CD14-positive monocyte (primary cell): ENCODE results near the gene ZNF367. TPM values are rescaled to one million over a fixed set of nuclear protein-coding genes. Genes with fewer than 3 reads are reported as not detected.
A peak's percentile ranks its signal among the peaks of the same experiment; 100 is the strongest.

ENCODE experiments used
- DNase-seq, 3 donors: peaks; one replicate each; pipeline ENCODE4 v3.0.0-alpha.2; 2011 to 2022
- H2AFZ ChIP-seq: 2 replicates; pipeline ENCODE4 v1.6.0; 2012; ENCODE audit warnings: mild to moderate bottlenecking, low read depth, low read length, inconsistent platforms; ENCODE audit not compliant: insufficient read depth, poor library complexity, severe bottlenecking
- H3K27ac ChIP-seq, 2 donors: 1 replicate in 1 of 2; 2 replicates in 1 of 2; pipeline ENCODE4 v1.5.1; 2012 to 2013; ENCODE audit warnings: low read length in 2 of 2, control low read depth in 1 of 2, inconsistent platforms in 1 of 2, low read depth in 1 of 2, mild to moderate bottlenecking in 1 of 2
- H3K27me3 ChIP-seq, 2 donors: one replicate each; pipeline versions ENCODE4 v1.6.0 to v1.6.1; 2011 to 2013; ENCODE audit warnings: low read length in 2 of 2; ENCODE audit not compliant: control insufficient read depth in 2 of 2, insufficient read depth in 2 of 2
- H3K36me3 ChIP-seq, 2 donors: replicated peaks in 1 of 2; 1 replicate in 1 of 2; 2 replicates in 1 of 2; pipeline versions ENCODE4 v1.5.1 to v1.6.1; 2012 to 2013; ENCODE audit warnings: low read length in 2 of 2, control low read depth in 1 of 2, inconsistent platforms in 1 of 2, mild to moderate bottlenecking in 1 of 2; ENCODE audit not compliant: insufficient read depth in 2 of 2, control insufficient read depth in 1 of 2
- H3K4me1 ChIP-seq, 2 donors: 1 replicate in 1 of 2; 2 replicates in 1 of 2; pipeline versions ENCODE4 v1.5.1 to v1.6.1; 2012 to 2013; ENCODE audit warnings: low read length in 2 of 2, control low read depth in 1 of 2, inconsistent platforms in 1 of 2, mild to moderate bottlenecking in 1 of 2, moderate library complexity in 1 of 2; ENCODE audit not compliant: insufficient read depth in 2 of 2, control insufficient read depth in 1 of 2
- H3K4me2 ChIP-seq: replicated peaks from 2 replicates; pipeline ENCODE3; 2012; ENCODE audit warnings: low read length, moderate library complexity, mild to moderate bottlenecking; ENCODE audit not compliant: poor library complexity, severe bottlenecking; ENCODE audit errors: extremely low read depth
- H3K4me3 ChIP-seq, 3 experiments: fragments of 200-600 bp in 1 of 3; sonication (generic) in 1 of 3; replicated peaks in 1 of 3; 1 replicate in 2 of 3; 2 replicates in 1 of 3; pipeline ENCODE4 v1.5.1; 2011 to 2013; ENCODE audit warnings: low read length in 3 of 3, mild to moderate bottlenecking in 3 of 3, control low read depth in 2 of 3, low read depth in 2 of 3, inconsistent platforms in 1 of 3, moderate library complexity in 1 of 3
- H3K79me2 ChIP-seq: 2 replicates; pipeline ENCODE4 v1.6.0; 2012; ENCODE audit warnings: mild to moderate bottlenecking, control low read depth, inconsistent platforms, low read length, moderate library complexity; ENCODE audit not compliant: insufficient read depth
- H3K9ac ChIP-seq: 2 replicates; pipeline ENCODE4 v1.6.0; 2017; ENCODE audit warnings: low read length, mild to moderate bottlenecking; ENCODE audit not compliant: insufficient read depth, poor library complexity, severe bottlenecking
- H3K9me3 ChIP-seq, 2 donors: replicated peaks in 1 of 2; 1 replicate in 1 of 2; 2 replicates in 1 of 2; pipeline versions ENCODE4 v1.5.1 to v1.6.1; 2012 to 2013; ENCODE audit warnings: low read length in 2 of 2, control low read depth in 1 of 2; ENCODE audit not compliant: control insufficient read depth in 1 of 2, insufficient read depth in 1 of 2
- H4K20me1 ChIP-seq: 2 replicates; pipeline ENCODE4 v1.6.0; 2012; ENCODE audit warnings: mild to moderate bottlenecking, low read length, control low read depth, moderate library complexity; ENCODE audit not compliant: insufficient read depth
- H3K27ac Mint-ChIP-seq, 7 donors: one replicate each; pipeline ENCODE4 v1.8.0; 2020; ENCODE audit warnings: mild to moderate bottlenecking in 7 of 7, mixed read lengths in 7 of 7, moderate library complexity in 6 of 7, inconsistent platforms in 2 of 7
- H3K27me3 Mint-ChIP-seq, 3 donors: one replicate each; pipeline ENCODE4 v1.8.0; 2021 to 2022; ENCODE audit warnings: low read depth in 3 of 3, mild to moderate bottlenecking in 3 of 3, mixed read lengths in 3 of 3, moderate library complexity in 3 of 3, inconsistent platforms in 1 of 3
- H3K36me3 Mint-ChIP-seq, 2 donors: one replicate each; pipeline ENCODE4 v1.8.0; 2020; ENCODE audit warnings: mixed read lengths in 2 of 2, inconsistent platforms in 1 of 2, mild to moderate bottlenecking in 1 of 2
- H3K4me1 Mint-ChIP-seq: one replicate; pipeline ENCODE4 v1.8.0; 2020; ENCODE audit warnings: mild to moderate bottlenecking, mixed read lengths
- H3K4me3 Mint-ChIP-seq, 2 donors: one replicate each; pipeline ENCODE4 v1.8.0; 2020; ENCODE audit warnings: mild to moderate bottlenecking in 2 of 2, mixed read lengths in 2 of 2, moderate library complexity in 1 of 2
- H3K9me3 Mint-ChIP-seq, 7 donors: one replicate each; pipeline ENCODE4 v1.8.0; 2020 to 2022; ENCODE audit warnings: mixed read lengths in 7 of 7, mild to moderate bottlenecking in 6 of 7, moderate library complexity in 6 of 7, inconsistent platforms in 2 of 7
- CTCF ChIP-seq: fragments of 200-600 bp; IDR thresholded peaks from one replicate; pipeline ENCODE4 v1.8.0; 2022; ENCODE audit warnings: antibody characterized with exemption, mild to moderate bottlenecking
- WGBS: methylation state at CpG from one replicate; pipeline ENCODE4 v1.1.5; 2013; ENCODE audit warnings: missing lambda C conversion rate; ENCODE audit not compliant: insufficient coverage; 5-methylcytosine and 5-hydroxymethylcytosine counted together
- intact Hi-C, 2 donors: fragments of 100-400 bp; cut with micrococcal nuclease; formaldehyde crosslinking; loops; one replicate each; pipeline versions ENCODE4 v1.15.0 to v1.15.1; 2023
- polyA plus RNA-seq, 3 donors: library from polyadenylated mRNA; depleted of rRNA in 1 of 3; unstranded in 2 of 3; stranded (reverse) in 1 of 3; fragments of 300-500 nt in 2 of 3; fragments of >200 nt in 1 of 3; fragmentation: Illumina TruSeq in 2 of 3; gene quantifications; 1 replicate in 2 of 3; 2 replicates in 1 of 3; pipeline ENCODE4 v1.2.3, GENCODE V29; 2012 to 2021

Gene ZNF367
- polyA plus RNA-seq, 3 donors, result 0.08 to 0.21 TPM; not detected in 1

DNA sequence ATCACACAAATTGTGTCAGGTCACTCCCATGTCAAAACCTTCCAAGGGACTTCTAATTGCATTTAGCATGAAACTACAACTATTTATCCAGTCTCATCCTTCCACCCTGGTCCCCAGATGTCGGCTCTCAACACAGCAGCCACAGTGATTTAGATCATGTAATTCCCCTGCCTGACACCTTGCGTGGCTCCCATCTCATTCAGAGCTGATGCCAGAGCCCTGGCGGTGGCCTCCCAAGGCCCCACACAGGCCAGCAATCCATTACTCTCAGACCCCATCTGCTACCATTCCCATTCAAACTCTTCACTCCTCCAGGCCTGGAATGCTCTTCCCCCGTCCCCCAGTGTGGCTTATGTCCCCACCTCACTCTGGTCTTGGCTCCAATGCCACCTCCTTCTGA is 37.0 kb downstream of the ZNF367 start:
- Histone ChIP-seq H3K9me3 (no peaks in the 10 kb centered on the region), H3K36me3 (no peaks in the 10 kb centered on the region), H3K4me1 (peaks cover 9 to 10% of the 10 kb centered on the region in 2 donors), H3K79me2 (no peaks in the 10 kb centered on the region), H3K4me2 (no peak overlapping the region), H3K27me3 (no peaks in the 10 kb centered on the region), H2AFZ (no peak overlapping the region), H3K4me3 (no peak overlapping the region), H3K27ac (no peak overlapping the region), H3K9ac (no peak overlapping the region), H4K20me1 (peaks cover 4% of the 10 kb centered on the region)
- WGBS, result 100% methylated on average over 4 of the region's 4 CpGs
- H3K4me3 Mint-ChIP-seq, result no peak overlapping the region
- intact Hi-C loops, result no loop called here
- no peaks in the 10 kb centered on the region for H3K9me3 Mint-ChIP-seq
- H3K4me1 Mint-ChIP-seq, result peaks cover 27% of the 10 kb centered on the region
- H3K27ac Mint-ChIP-seq, result no peak overlapping the region
- H3K27me3 Mint-ChIP-seq, result no peaks in the 10 kb centered on the region
- peaks cover 8 to 16% of the 10 kb centered on the region in 2 donors for H3K36me3 Mint-ChIP-seq
- no peak for DNase-seq
- TF ChIP-seq CTCF, result no peak

DNA sequence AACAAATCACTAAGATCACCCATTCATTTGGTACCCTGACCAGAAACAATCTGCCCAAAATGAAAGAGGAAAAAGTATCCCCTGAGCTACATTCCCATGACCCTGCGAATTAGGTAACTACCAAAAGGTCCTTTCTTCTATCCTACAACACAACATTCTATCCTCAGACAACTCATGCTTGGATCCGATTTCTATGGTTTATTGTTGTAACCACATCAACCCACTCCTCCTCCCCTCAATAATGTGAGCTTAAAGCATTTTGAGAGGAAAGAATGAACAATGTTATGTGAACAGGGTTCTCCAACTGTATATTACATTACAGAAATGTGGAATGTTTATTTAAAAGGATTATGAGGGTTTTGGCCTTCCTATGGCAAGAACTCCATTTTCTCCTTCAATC is 38.7 kb downstream of the ZNF367 start:
- TF ChIP-seq CTCF, result no peak
- H2AFZ ChIP-seq, result no peak overlapping the region
- H3K4me3 ChIP-seq, result no peak overlapping the region
- no peak overlapping the region for H3K9ac ChIP-seq
- intact Hi-C loops, result no loop called here
- H3K27ac ChIP-seq, result no peak overlapping the region
- Mint-ChIP-seq H3K27me3 (no peaks in the 10 kb centered on the region), H3K4me3 (no peak overlapping the region), H3K4me1 (peaks cover 30% of the 10 kb centered on the region), H3K27ac (peak overlapping the region in 1 of 7 donors; percentile 46), H3K36me3 (peaks cover 8 to 16% of the 10 kb centered on the region in 2 donors), H3K9me3 (no peaks in the 10 kb centered on the region)
- H3K9me3 ChIP-seq, result no peaks in the 10 kb centered on the region
- DNase-seq, result no peak
- no peaks in the 10 kb centered on the region for H3K27me3 ChIP-seq
- H3K79me2 ChIP-seq, result no peaks in the 10 kb centered on the region
- H3K36me3 ChIP-seq, result no peaks in the 10 kb centered on the region
- H4K20me1 ChIP-seq, result peaks cover 4% of the 10 kb centered on the region
- no peak overlapping the region for H3K4me2 ChIP-seq
- 80% methylated on average over 1 of the region's 2 CpGs for WGBS
- peaks cover 9 to 10% of the 10 kb centered on the region in 2 donors for H3K4me1 ChIP-seq
